Midbrain (tissue), 1 donor: ENCODE measurements around the gene TENM4.

Experiments
- DNase-seq: peaks from one replicate; lab custom pipeline; 2025; lab: John Stamatoyannopoulos, UW

Gene TENM4

DNA sequence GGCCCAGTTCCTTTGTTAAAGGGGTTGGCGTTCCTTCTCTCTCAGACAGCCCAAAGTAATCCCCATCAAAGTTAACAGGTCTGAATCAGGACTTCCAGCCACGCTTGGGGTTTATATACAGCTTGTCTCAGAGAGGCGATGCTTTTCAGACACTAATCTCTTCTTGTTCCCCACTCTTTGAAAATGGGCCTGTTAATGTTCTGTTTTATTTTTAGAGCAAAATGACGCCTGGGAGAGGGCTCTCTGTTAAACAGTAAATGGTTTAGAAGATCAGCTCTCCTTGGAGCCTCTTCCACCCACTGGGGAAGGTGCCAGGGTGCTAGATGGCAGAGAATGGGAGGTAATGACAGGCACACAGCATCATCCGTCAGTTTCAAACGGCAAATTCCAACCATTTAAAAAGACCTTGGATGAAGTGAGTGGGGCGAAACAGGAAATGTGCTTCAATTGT is 630.2 kb downstream of the TENM4 start:
- DNase-seq: peak; percentile 4

DNA sequence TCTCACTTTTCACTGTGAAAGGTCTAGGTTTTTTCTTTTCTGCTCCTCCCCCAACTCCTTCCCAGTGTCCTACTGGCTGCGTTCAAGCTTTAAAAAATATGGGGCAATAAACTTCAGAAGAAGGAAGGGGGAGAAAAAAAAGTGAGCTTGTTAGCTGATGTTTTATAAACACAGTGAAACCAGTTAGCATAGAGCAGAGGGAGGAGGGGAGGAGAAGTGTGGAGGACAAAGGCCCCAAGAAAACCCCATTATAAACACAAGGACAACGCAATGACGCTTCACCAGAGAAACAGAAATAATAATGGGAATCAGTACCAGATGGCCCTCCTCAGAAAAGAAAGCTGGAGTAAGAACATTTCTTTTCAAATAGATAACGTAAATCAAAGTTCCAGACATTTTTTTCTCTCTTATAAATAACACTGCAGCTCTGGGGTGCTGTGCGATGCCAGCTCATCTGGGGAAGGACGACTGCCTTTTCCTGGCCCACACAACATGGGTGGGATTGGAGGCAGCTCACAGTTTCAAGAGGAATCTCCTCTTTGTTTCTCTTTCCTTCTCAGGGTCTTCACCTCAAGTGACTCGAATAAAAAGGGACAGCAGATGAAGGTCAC is 630.8 kb downstream of the TENM4 start:
- no peak for DNase-seq

DNA sequence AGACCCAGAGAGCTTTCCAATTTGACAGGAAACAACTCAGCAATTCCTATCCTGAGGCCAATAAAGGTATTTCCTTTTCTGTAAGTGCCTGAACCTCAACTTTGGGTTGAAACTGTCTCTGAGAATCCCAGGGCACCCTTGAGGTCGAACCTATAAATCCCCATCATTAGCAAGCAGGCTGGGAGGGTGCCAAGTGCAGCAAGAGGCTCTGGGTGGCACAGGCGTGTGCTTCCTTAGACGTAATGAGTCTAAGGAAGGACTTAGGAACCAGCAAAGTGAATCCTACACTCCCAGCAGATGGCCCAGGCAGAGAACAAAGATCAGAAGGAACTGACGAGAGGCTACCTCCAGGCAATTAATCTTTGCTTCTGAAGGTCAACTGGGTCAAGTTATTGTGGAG is 631.9 kb downstream of the TENM4 start:
- no peak for DNase-seq

- DNase-seq: no peak
Measured at GRCh38 chr11:78807351-78807750, 633.5 kb downstream of the TENM4 start.

DNA sequence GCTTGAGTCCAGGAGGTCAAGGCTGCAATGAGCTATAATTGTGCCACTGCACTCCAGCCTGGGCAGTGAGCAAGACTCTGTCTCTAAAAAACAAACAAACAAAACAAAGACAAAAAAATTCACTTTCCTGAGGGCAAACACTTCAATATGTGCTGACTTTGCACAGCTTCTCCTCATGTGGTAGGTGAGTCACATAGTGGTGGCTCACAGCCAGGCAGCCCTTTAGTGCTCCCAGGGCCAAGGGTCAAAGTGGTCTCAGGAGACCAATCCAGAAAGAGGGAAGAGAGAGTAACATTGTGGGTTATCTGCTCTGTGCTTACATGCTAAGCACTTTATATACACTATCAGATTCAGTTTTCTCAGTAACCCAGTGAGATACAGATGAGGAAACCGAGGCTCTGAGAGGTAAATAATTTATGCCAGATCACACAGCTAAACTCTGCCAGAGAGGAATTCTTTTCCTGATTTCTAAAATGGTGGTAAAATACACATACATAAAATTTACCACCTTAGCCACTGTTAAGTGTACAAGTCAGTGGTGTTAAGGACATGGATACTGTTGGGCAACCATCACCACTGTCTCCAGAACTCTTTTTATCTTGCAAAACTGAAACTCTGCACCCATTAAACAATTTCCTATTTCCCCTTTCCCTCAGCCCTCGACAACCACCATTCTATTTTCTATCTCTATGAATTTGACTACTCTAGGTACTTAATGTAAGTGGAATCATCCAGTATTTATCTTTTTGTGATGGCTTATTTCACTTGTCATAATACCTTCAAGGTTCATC is 634.4 kb downstream of the TENM4 start:
- no peak for DNase-seq

GRCh38 chr11:78804991-78805390 is 635.8 kb downstream of the TENM4 start:
- DNase-seq: no peak

- DNase-seq: no peak
Measured at GRCh38 chr11:78803995-78804394, 636.8 kb downstream of the TENM4 start.

DNA sequence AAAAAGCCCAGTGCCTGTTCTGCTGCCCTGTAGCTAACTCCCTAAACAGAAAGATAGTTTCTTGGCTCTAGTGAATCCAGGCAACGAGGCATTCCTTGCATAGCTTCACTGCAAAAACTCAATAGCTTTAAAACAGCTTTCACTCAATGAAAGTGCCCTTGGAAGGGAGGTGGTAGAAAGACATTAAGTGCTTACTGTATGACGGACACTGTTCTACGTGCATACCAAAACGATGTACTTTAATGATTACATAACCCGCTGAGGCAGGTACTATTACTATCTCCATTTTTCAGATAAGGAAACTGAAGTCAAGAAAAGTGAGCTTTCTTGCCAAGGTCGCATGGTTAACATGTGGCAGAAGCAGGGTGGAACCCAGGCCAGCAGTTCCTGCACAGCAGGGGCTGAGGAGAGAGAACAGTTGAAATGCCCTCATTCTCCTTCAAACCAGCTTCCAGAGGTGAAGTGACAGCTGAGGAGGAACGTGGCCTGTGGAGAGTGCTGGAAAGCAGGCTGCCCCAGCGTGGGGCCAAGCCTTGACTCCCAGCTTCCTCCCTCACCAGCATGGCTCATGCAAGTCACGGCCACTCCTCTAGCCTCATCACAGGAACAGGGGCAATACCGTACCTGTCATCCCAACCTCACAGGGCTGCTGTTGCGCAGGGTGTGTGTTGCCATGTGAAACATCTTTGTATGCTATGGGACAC is 638.6 kb downstream of the TENM4 start:
- no peak for DNase-seq

- DNase-seq: no peak
Measured at GRCh38 chr11:78801161-78801884, 639.5 kb downstream of the TENM4 start.

DNA sequence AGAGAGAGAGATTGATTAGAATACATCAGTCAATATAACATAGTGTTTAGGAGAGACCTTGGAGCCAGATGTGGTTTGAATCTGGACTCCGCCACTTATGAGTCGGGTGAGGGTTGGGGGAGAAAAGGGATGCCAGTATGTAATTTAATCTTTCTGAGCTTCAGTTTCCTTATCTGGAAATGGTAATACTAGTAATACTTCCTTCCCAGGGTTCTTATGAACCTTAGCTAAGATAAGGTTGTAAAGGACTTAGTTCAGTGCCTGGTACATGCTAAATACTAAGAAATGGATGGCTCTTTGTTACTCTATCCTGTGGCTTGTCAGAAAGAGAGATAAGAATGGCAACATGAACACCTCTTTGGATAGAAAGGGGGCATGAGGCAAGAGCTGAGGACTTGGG is 640.1 kb downstream of the TENM4 start:
- no peak for DNase-seq

GRCh38 chr11:78800096-78800690 is 640.6 kb downstream of the TENM4 start:
- no peak for DNase-seq

DNA sequence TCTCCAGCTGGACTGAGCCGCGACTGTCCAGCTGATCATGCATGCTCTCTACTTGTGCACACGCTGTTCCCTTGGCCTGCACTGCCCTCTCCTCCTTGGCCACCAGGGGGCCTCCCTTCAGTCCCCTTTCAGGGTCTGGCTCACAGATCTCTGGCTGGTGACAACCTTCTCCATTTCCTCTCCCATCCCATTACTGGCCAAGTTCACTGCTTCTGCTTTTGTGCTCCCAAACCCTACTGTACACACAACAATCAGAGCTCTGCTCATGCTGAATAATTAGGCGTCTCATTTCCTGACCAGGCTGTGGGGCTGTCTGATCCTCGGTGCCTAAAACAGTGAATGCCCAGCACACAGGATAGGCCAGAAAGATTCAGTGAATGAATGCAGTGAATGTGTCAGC is 642.2 kb downstream of the TENM4 start:
- DNase-seq: peak; percentile 64

DNA sequence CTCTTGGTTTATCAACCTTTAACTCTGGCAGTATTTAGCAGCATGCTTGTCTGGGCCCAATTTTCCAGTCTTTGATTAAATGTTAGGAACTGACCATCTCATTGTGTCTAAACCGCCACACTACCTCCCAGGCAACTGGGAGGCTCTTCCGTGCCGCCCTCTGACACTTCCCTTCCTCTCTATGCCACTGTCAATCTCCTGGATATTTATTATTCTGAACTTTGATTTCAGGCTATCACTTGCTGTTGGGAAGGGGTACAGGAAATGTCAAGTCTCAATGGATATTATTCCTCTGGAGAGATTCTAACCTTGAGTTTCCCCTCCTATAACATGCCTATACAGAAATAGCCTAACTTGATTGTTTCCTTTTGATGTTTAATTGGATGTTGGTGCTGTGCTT is 643.3 kb downstream of the TENM4 start:
- DNase-seq: no peak

DNA sequence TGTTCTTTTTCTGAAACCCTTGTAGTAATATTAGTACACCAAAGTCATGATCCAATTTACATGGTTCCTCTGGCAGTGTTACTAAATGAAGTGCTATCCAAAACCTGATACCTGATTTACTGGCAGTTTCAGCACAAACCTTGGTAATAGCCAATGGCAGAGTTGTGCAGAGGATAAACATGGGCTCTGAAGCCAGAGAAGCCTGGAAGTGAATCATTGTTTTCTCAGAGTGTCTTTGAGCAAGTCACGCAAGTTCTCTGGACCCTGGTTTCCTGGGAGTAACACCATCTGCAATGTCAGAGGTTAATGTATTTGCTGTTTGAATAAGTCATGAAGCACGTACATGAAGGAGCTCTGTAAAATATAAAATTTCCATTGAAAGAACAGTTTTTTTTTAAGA is 643.9 kb downstream of the TENM4 start:
- DNase-seq: no peak

- no peak for DNase-seq
Measured at GRCh38 chr11:78795621-78796261, 645.1 kb downstream of the TENM4 start.

DNA sequence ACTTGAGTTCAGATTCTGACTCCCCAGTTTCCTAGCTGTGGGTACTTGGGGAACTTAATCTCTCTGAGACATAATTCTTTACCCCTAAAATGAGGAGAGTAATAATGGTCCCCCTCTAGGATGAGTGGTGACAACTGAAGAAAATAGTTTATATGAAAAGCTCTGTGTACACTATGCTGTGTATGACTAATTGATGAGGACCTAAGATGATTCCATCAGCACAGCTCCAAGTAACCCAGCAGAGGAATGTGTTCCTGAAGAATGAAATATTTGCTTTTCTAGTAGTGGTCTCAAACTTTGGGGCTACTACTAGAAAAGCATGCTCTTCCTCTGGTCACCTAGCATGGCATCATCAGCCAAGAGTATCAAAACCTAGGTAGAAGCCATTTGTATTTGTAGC is 648.9 kb downstream of the TENM4 start:
- DNase-seq: no peak

- no peak for DNase-seq
Measured at GRCh38 chr11:78791254-78791653, 649.6 kb downstream of the TENM4 start.

DNA sequence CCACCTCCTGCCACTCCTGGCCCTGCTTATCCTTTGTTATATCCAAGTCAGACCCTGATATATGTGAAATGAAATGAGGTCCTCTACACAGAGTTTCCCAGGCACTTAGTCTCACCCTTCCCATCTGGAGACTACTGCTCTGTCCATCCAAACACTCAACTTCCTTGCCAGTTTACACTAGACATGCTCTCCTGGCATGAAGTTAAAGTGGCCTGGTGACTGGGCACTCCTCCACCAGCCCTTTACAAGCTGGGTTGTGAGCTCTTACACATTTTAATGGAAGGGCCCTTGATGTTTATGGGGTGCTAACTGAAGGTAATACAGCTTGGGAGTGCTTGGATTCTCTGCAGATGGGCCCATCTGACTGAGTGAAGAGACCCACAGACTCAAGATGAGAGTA is 650.0 kb downstream of the TENM4 start:
- no peak for DNase-seq

DNA sequence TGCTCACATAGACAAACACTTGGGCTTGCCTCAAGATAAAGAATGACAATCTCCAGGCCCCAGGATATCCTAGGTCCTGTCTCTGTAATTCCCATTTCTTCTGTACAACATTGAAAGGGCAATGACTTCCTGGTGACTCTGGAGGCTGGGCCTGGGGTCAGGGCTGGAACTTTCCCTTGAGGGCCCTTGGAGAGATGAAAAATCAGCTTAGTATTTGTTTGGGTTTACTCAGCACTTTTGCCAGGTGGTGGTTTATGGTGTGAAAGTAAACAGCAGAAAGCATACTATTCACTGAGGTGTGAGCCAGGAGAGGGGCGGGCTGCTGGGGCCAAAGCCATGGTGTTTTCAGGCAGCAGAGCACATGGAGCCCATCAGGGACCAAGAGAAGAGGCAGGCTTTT is 651.5 kb downstream of the TENM4 start:
- DNase-seq: no peak

- DNase-seq: no peak
Measured at GRCh38 chr11:78788533-78788932, 652.3 kb downstream of the TENM4 start.

DNA sequence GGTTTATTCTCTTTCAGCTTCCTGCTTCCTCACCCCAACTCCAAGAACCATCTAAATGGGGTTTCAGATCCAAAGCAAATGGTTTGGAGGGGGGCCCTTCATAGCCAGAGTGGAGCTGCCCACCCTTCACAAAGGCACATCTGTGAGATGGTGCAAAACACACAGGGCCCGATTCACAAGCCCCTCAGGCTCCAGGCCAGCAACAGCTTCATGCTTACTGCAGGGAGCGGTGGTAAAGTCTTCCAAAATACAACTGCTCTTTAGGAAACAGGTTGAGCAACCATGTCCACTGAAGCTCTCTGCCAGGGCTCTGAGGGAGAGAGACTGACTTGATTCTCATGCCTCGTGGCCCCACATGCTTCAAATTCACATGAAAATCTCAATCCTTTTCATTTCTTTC is 653.1 kb downstream of the TENM4 start:
- DNase-seq: peak; percentile 29

DNA sequence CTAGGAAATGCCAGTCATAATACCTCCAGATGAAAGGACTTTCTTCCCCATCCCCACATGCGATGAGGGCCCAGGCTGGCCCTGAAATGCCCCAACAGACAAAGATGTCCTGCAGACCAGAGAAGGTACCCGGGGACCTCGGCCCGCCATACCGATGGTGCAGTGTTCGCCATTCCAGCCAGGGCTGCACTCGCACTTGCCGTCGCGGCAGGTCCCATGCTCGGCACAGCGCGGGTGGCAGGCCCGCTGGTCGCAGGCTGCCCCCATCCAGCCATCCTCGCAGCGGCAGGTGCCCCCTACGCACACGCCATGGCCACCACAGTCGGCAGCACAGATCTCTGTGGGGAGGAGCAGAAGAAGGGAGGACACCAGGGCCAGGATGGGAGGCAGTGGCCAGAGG is 654.1 kb downstream of the TENM4 start:
- DNase-seq: no peak
